CD4-positive, alpha-beta memory T cell (primary cell): ENCODE results near the gene AFG1L. TPM values are rescaled to one million over a fixed set of nuclear protein-coding genes. Genes with fewer than 3 reads are reported as not detected.

Source experiments
- polyA plus RNA-seq, 2 donors: library from polyadenylated mRNA; unstranded; fragments of 300-500 nt; fragmentation: Illumina TruSeq; gene quantifications; one replicate each; pipeline ENCODE4 v1.2.3, GENCODE V29; 2021
- total RNA-seq, 2 experiments: library from RNA; stranded (reverse); gene quantifications; one replicate each; pipeline ENCODE4 v1.2.3, GENCODE V29; 2021

The AFG1L gene
- total and polyA plus RNA-seq, 4 experiments from 2014 or later = 1.5 to 6.6 (median 4.5) TPM

Other genes starting within 250 kb of the AFG1L start
- gene OSTM1, start 220.3 kb upstream of the AFG1L start, total RNA-seq = 10 to 100 TPM; 54.4 to 55.6 TPM
- 10 to 100 TPM; 44.4 to 59.8 TPM for gene OSTM1, start 220.3 kb upstream of the AFG1L start, polyA plus RNA-seq
- gene NR2E1, start 129.0 kb upstream of the AFG1L start, total RNA-seq = not detected
- gene NR2E1, start 129.0 kb upstream of the AFG1L start, polyA plus RNA-seq = not detected
- gene SNX3, start 34.0 kb upstream of the AFG1L start, total RNA-seq = 10 to 100 TPM; 65.9 to 66.6 TPM
- 100 to 1,000 TPM; 188 to 261 TPM for gene SNX3, start 34.0 kb upstream of the AFG1L start, polyA plus RNA-seq